ENCODE data around the gene ITLN1.
"Not testable (repeated sequence)": the region's sequence is repeated elsewhere in the genome, so short reads cannot be mapped to it uniquely, and the experiment has no call there.

The ITLN1 gene

DNA sequence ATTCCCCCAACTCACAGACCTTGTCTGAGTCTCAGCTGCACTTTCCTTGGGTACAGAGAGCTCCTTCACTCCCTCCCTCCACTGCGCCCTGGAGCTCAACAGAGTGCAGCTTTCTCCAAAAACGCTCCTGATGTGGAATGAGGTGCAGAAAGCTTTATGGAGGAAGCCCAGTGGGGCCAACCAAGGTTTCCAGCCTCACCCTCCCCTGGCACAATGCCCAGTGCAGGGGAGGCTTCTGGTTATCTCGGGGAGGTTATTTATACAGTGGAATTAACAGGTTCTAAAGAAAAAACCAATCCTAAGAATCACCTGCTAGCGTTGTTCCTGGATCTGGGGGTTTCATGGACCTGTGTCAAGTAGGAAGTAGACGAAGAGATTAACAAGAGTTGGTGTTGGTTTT is at the start of gene ITLN1:
TSS of gene ITLN1 (minus strand) at position 139 of the 400 bp plus-strand sequence. CDS start 303 bp downstream, outside the sequence.
- DNase-seq = no peak

GRCh38 chr1:160933305-160933704 is 48.3 kb upstream of the ITLN1 start:
- not testable (repeated sequence) for DNase-seq

GRCh38 chr1:160925652-160926244 is 40.8 kb upstream of the ITLN1 start:
- no peak for DNase-seq

DNA sequence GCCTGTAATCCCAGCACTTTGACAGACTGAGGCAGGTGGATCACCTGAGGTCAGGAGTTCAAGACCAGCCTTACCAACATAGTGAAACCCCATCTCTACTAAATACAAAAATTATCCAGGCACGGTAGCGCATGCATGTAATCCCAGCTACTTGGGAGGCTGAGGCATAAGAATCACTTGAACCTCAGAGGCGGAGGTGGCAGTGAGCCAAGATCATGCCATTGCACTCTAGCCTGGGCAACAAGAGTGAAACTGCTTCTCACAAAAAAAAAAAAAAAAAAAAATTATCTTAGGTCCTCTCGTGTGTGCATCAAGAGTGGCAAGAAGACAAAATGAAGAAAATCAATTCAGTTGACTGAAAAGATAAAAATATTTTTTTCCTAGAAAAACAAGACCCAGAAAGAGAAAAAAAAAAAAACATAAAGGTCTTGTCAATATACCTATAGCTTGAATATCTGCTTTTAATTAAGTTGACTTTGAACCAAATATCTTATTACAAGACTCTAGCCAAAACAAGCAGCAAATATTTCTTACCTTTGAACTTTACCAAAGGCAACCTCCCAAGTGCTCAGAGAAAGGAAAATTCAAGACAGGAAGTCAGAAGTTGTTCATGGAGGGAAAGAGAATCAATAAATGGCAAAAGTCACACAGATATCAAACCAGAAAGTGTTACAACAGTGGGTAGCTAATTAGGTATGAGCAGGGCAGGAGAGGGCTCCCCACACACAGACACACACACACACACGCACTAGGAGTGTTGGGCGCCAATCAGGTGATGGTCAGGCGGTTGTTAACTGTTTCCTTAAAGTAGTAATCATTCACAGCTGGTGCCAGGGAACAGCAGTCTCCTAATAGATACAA is 40.0 kb upstream of the ITLN1 start:
- DNase-seq = no peak

DNA sequence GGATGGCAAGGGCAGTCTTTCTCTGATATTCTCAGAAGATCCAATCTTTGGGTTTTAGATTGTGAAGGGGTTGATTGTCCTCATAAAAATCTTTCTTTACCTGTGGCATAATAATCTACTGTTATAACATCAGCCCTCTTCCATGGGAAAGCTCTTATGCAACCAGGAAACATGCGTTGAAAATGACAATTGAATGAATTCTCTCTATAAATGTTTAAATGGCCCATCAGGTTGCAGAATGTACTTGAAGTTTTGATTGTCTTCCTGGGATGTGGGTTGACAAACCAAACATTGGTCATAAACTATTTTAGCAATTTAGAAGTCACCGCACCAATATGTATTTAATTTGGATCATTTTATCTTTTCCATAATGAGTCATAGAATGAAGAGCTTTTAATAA is 31.7 kb upstream of the ITLN1 start:
- DNase-seq = no peak

GRCh38 chr1:160913229-160913628 is 28.2 kb upstream of the ITLN1 start:
- not testable (repeated sequence) for DNase-seq

DNA sequence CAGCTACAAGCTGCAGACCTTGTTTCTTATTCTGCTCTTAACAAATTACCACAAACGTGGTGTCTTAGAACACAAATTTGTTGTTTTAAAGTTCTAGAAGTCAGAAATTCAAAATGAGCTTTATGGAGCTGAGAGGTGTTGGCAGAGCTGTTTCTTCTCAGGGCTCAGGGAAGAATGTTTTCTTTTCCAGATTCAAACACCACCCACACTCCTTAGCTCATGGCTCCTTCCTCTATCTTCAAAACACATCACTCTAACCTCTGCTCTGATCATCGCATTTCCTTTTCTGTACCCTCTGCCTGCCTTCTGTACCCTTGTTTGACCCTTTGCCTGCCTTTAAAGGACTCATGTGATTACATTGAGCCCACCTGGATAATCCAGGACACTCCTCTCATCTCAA is 26.9 kb upstream of the ITLN1 start:
- DNase-seq = no peak

GRCh38 chr1:160911441-160911840 is 26.5 kb upstream of the ITLN1 start:
- DNase-seq = no peak

DNA sequence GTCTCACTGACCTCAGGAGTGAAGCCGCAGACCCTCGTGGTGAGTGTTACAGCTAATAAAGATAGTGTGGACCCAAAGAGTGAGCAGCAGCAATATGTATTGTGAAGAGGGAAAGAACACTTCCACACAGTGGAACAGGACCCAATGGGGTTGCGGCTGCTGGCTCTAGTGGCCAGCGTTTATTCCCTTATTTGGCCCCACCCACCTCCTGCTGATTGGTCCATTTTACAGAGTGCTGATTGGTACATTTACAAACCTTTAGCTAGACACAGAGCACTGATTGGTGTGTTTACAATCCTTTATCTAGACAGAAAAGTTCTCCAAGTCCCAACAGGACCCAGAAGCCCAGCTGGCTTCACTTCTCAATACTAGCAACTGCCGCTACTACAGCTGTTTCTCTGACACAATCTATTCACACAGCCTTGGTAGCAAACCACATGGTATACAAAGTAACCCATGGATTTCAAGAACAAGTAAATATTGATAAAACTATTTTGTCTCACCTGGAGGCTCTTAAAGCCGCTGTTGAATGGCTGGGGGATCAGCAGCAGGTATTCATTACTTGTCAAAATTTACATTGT is 25.3 kb upstream of the ITLN1 start:
- no peak for DNase-seq

DNA sequence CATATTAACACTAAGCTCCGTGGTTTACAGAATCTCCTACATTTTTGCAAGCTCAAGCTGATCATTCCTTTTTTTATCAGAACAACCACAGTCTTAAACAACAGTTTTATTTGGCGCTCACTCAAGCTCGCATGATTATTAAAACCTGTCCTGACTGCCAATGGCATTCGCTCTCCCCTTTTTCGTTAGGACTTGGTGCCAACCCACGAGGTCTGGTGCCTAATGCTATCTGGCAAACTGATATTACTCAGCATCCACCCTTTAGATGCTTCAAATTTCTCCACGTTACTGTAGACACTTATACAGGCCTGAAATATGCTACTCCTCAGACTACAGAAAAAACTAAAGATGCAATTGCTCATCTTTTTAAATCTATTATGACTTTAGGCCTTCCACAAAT is 23.0 kb upstream of the ITLN1 start:
- no peak for DNase-seq

DNA sequence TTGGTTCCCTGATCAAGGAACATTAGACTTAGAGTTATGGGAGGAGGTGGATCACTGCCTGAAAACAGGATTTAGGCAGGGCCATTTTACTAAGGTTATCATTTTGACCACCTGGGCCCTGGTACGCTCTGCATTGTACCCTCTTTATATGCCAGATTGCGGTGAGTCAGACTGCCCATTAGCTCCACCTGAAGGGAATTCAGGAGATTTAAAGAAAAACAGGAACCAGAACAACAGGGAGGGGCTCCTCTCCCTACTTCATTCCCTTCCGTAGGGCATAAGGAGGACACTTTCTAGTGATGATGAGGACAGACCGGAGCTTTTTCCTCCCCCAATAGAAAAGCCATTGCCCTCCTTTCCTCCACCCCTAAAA is 20.6 kb upstream of the ITLN1 start:
- DNase-seq = no peak

GRCh38 chr1:160904783-160905616 is 20.0 kb upstream of the ITLN1 start:
- DNase-seq = no peak

- not testable (repeated sequence) for DNase-seq
These were observed 17.3 kb upstream of the ITLN1 start for GRCh38 chr1:160902251-160902650.

DNA sequence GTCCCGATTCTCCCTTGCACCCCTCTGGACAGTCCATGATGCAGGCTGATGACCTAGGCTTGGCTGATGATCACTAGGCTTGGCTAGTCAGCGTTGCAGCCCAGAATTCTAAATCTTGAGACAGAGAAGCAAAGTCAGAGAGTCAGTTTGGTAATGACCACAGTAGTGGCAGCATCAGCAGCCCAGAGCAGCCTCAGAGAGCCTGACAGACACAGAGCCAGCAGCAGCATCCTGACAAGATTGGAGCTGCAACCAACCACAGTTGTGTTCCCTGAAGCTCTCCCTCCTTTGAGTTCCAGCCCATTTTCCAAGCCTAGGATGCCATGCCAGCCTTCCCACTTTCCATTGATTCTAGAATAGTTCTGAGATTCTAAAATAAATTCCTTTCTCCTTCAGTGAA is 16.8 kb upstream of the ITLN1 start:
- no peak for DNase-seq

DNA sequence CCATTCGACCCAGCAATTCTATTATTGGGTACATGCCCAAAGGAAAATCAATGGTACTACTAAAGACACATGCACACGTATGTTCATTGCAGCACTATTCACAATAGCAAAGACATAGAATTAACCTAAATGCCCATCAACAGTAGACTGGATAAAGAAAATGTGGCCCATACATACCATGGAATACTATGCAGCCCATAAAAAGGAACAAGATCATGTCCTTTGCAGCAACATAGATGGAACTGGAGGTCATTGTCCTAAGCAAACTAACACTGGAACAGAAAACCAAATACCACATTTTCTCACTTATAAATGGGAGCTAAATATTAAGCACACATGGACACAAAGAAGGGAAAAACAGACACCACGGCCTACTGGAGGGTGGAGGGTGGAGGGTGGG is 15.7 kb upstream of the ITLN1 start:
- not testable (repeated sequence) for DNase-seq

GRCh38 chr1:160894368-160895135 is 9.6 kb upstream of the ITLN1 start:
- DNase-seq = not testable (repeated sequence)

DNA sequence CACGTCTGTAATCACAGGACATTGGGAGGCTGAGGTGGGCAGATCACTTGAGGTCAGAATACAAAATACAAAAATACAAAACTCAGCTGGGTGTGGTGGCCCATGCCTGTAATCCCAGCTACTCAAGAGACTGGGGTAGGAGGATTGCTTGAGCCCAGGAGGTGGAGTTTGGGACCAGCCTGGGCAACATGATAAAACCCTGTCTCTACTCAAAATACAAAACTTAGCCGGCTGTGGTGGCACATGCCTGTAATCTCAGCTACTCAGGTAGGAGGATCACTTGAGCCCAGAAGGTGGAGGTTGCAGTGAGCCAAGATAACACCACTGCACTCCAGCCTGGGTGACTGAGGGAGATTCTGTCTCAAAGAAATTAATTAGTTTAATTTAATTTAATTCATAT is 6.5 kb upstream of the ITLN1 start:
- DNase-seq = no peak

- DNase-seq = no peak
These were observed 3.9 kb upstream of the ITLN1 start for GRCh38 chr1:160888926-160889325.

DNA sequence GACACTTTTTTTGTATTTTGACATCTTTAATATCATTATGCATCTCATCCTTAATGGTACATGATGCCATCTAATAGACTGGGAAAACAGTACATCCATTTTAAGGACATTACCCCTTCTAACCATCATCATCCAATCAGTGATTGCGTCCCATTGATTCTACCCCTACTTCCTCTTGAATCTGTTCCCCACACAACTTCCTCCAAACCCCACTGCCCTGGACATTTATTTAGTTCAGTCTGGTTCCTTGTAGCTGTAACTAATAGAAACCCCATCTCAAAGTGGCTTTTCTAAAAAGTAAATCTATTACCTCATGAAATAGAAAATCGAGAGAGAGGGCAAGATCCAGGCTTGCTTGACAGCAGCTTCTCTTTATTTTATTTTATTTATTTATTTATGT is 2.1 kb upstream of the ITLN1 start:
- DNase-seq = no peak

DNA sequence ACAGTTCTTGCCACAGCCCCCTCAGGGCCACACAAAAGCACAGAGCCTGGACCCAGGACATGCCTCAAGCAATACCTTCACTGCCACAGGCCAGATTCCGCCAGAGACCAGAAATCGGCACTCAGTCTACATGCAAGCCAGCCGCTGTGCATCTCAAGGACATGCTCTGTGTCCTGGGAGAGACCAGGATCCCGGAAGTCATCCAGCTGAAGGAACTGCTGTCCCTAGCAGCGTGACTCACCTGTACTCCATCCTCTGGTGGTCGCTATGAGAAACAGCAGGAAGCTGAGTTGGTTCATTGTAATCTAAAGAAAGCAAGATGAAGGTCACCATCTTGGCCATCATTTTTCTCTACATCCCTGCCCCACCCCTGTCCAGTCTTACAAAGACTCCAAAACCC is 401 bp downstream of the ITLN1 start:
- DNase-seq = no peak

- no peak for DNase-seq
These were observed 1.1 kb downstream of the ITLN1 start for GRCh38 chr1:160883581-160884513.
